GM11168 (cell line): ENCODE measurements around the gene POLR2J.
"Not testable (repeated sequence)": the region's sequence is repeated elsewhere in the genome, so short reads cannot be mapped to it uniquely, and the experiment has no call there.

ENCODE experiments used
- in situ Hi-C: fragments of 300-500 bp; cut with MboI; formaldehyde crosslinking; loops from one replicate; pipeline ENCODE4 v1.12.0; 2022; ENCODE audit warnings: low sequenced_read_pairs; ENCODE audit not compliant: unreplicated experiment

Gene POLR2J

GRCh38 chr7:102478314-102479208 is at the start of gene POLR2J:
Gene POLR2J, minus strand, starts transcription at chr7:102478922. Its CDS starts 62 bp downstream, at chr7:102478860.
- in situ Hi-C loops: not testable (repeated sequence)

DNA sequence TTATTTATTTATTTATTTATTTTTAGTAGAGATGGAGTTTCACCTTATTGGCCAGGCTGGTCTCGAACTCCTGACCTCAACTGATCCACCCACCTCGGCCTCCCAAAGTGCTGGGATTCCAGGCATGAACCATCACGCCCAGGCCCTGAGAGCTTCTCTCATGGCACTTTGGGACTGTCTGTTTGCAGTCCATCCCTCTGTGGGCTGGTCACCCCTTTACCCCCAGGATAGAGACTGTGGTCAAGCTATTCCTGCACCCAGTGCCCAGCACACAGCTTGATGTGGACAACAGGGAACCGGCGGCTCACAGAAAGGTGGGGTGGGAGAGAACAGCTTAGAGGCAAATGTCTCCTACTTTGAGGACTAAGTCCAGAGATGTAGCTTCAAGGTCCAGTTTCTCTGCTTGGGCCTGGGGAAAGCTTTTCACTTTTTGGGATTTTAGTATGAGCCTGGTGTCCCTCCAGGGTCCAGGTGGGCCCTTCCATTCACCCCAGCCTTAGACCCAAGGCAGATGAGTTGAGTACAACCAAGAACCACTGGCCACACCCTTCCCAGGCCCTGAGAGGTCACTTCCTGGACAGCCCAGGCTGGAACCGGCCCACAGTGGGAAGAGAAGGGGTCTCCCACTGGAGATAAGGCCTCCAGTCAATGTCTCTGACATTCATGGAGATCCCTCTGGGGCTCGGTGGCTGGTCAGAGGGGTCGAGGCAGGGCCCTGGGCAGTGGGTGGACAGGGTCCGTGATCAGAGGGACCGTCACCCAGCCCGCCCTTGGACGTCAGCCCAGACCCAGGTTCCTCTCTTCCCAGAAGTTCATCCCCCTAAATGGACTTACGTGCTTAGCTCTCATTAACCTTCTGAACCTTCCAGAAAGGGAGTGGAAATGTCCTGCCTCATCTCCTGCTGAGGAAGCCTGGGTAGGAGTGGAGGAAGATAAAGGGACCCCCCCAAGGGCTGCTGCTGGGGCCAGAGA is 49.4 kb upstream of the POLR2J start:
- in situ Hi-C loops: not testable (repeated sequence)

GRCh38 chr7:102527182-102527581 is 48.5 kb upstream of the POLR2J start:
- in situ Hi-C loops: not testable (repeated sequence)

- in situ Hi-C loops: loop anchor here (25.0 kb wide), 1 partner anchor 87 kb away; the partner anchor contains the start of gene RASA4
These were observed 46.1 kb upstream of the POLR2J start for GRCh38 chr7:102524803-102525202.

- in situ Hi-C loops: loop anchor here (25.0 kb wide), 1 partner anchor 92 kb away; the partner anchor contains the start of gene RASA4
These were observed 42.1 kb upstream of the POLR2J start for GRCh38 chr7:102520797-102521196.

DNA sequence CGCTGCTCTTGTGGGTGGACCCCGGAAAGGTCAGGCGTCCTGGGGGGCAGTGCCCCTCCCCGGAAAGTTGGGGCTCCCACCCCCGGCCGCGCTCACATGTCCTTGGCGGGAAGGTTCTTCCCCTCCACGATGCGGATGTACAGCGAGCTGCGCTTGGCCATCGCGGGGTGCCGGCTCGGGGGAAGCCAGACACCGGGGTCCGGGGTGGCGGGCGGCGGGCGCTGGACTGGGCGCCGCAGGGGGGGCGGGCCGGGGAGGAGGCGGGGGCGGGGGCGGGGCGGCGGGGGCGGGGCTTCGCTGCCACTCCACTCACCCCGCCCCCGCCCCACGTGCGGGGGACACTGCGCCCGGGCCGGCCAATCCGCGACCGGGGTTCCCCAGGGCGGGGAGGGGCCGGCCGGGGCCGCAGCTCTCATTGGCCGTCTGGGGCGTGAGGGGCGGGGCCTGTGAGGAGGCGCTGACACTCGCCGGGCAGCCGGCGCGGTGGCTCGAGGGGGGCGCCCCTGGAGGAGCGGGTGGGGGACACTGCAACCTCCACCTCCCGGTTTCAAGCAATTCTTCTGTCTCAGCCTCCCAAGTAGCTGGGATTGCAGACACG is 38.9 kb upstream of the POLR2J start, which contains the start of gene RASA4B:
RASA4B (minus strand) TSS at position 228 of the 598 bp plus-strand sequence; CDS start at position 161, 67 bp downstream.
- in situ Hi-C loops: loop anchor here (25.0 kb wide), 1 partner anchor 95 kb away; the partner anchor contains the start of gene RASA4

DNA sequence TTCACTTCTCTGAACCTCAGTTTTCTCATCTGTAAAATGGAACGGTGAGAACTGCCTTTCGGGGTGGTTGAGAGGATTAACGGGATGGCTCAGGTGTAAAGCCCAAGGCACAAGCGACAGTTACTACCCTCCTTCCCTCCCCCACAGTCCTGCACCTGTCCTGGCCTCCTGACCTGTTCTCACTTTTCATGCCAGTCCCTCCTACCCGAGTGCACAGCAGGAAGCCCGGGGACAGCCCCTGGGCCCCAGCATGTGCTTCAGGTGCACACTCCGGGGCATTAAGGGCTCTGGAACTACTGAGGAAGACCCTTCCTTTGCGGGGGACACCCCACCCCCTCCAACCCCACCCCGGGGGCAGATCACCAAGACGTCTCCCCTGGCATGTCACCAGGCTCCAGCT is 38.2 kb upstream of the POLR2J start:
- in situ Hi-C loops: loop anchor here (25.0 kb wide), 1 partner anchor 95 kb away; the partner anchor contains the start of gene RASA4

- in situ Hi-C loops: loop anchor here (25.0 kb wide), 1 partner anchor 96 kb away; the partner anchor contains the start of gene RASA4
These were observed 37.2 kb upstream of the POLR2J start for GRCh38 chr7:102515889-102516288.

DNA sequence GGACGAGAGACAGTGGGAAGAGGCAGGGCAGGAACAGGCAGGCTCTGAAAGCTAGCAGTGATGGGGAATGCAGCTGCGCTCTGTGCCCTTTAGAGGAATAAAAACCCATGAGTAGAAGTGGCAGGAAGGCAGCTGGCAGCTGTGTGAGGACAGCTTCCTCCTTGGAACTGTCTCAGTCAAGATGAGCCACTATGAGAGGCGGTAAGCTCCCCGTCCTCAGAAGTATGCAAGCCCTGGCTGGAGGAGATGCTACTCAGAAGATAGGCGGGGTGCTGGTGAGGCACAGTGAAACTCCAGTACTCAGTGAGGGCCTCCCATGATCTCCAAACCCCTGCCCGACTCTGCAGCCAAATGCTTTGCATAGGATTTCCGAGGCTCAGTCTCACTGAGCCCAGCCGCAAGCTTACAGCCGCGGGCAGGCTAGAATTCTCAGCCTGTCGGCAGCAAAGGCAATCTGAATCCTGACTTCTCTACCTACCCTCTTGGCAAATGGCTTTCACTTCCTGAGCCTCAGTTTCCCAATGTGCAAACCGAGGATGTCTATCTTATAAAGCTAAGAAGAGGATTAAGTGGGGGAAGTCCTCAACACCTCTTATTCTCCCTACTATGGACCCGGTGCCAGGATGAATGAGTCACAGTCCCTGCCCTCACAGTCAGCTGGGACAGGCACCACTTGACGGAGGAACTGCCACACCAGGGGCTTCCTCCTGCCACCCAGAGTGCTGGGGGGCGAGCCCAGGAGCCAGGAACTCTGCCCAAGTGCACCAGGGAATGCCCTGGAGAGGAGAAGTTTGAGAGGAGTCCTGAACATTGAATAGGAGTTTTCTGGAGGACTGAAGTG is 36.4 kb upstream of the POLR2J start:
- in situ Hi-C loops: loop anchor here (25.0 kb wide), 1 partner anchor 97 kb away; the partner anchor contains the start of gene RASA4

DNA sequence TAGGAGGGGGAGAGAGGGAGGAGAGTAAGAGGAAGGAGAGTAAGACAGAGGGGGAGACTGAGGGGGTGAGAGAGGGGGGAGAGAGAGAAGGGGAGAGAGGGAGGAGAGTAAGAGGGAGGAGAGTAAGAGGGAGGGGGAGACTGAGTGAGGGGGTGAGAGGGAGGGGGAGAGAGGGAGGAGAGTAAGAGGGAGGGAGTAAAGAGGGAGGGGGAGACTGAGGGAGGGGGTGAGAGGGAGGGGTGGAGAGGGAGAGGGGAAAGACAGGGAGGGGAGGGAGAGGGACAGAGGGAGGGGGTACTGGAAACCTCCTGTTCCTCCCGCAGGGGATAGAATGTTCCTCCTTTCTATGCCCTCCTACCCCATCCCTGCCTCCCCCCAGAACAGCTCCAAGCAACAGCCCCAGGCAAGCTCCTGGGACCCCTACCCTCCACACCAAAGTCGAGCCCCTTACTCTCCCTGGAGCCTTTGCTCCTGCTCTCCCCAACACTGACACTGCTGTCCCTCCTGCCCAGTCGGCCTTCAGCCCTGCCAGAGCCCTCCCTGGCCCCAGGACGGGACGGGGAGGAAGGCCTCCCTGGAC is 34.0 kb upstream of the POLR2J start:
- in situ Hi-C loops: loop anchor here (25.0 kb wide), 1 partner anchor 100 kb away; the partner anchor contains the start of gene RASA4

- in situ Hi-C loops: loop anchor here (25.0 kb wide), 1 partner anchor 100 kb away; the partner anchor contains the start of gene RASA4
These were observed 33.3 kb upstream of the POLR2J start for GRCh38 chr7:102511860-102512522.

DNA sequence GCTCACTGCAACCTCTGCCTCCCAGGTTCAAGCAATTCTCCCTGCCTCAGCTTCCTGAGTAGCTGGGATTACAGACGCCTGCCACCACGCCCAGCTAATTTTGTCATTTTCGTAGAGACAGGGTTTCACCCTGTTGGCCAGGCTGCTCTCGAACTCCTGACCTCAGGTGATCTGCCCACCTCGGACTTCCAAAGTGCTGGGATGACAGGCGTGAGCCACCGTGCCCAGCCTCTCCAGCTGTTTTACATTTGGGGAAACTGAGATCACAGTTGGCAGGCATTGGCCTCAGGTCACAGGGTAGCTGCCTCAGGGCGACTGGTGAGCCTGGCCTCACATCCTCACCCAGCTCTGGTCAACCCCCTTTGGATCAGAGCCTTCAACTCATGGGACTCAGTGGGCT is 31.9 kb upstream of the POLR2J start:
- in situ Hi-C loops: loop anchor here (25.0 kb wide), 1 partner anchor 102 kb away; the partner anchor contains the start of gene RASA4

DNA sequence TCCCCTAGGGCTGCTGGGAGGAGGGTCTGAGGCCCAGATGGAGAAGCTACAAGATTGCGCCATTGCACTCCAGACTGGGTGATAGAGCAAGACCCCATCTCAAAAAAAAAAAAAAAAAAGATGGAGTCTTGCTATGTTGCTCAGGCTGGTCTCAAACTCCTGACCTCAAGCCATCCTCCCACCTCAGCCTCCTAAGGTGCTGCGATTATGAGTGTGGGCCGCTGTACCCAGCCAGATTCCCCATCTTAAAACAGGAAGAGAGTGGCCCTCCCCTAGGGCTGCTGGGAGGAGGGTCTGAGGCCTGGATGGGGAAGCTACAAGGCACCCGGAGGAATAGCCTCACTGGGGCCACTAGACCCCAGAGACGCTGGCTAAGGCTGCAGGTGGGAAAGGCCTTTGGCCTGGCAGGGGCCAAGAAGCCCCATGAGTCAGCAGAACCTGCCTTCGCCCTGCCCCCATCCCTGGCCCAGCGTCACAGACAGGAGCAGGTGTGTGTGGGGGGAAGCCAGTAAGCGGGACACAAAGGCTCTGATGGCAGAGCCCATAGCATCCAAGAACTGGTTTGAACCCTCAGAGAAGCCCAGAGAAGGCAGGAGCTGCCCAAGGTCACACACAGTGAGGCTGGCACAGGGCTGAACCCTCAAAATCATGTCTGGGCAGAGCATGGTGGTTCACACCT is 28.8 kb upstream of the POLR2J start:
- in situ Hi-C loops: loop anchor here (25.0 kb wide), 1 partner anchor 105 kb away; the partner anchor contains the start of gene RASA4

DNA sequence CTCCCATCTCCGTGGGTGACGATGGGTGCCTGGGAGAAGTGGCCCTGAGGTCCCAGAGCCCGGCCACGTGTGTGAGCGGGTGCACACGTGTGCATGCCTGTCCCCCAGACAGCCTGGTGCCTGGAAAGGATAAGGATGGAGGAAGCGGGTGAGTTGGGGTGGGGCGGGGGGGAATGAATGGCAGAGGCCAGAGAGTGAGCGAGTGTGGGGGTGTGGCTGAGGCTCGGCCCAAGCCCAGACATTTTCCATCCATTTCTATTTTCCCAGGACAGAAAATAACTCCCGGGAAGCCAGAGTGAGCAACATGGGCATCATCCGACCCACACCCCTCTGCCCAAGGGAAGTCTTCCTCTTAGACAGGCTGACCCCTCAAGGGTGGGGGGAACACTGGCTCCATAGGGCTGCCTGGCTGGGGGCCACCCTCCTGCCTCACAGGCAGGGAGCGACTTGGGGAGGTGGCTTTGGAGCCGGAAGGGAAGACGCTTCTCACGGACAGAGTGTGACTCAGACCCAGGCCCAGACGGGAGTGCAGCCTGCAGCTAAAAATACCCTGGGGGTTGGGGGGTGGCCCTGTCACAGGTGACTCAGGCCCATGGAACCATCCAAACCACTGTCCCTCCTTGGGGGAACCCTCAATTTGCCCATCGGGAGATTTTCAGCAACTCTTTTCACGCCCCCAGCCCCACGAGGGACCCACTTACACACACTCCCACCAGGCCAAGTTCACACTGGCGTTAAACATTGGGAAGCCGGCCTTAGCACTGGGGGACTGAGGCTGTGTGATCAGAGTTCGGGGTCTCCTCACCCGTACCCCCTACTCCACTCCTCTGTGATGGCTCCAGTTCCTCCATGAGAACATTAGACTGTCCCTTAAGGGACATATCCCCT is 26.8 kb upstream of the POLR2J start:
- in situ Hi-C loops: loop anchor here (25.0 kb wide), 1 partner anchor 107 kb away; the partner anchor contains the start of gene RASA4

- in situ Hi-C loops: loop anchor here (25.0 kb wide), 1 partner anchor 109 kb away; the partner anchor contains the start of gene RASA4
These were observed 24.4 kb upstream of the POLR2J start for GRCh38 chr7:102503141-102503540.

- in situ Hi-C loops: not testable (repeated sequence)
These were observed 19.6 kb upstream of the POLR2J start for GRCh38 chr7:102498321-102498720.
